Inflammatory macrophage (primary cell): ENCODE measurements around the gene SST.
"Not testable (repeated sequence)": the region's sequence is repeated elsewhere in the genome, so short reads cannot be mapped to it uniquely, and the experiment has no call there.

Experiments used
- DNase-seq, 2 donors: peaks; one replicate each; pipeline ENCODE4 v3.0.0-alpha.2; 2020 to 2022

The SST gene

GRCh38 chr3:187681756-187682155 is 11.6 kb upstream of the SST start:
- DNase-seq: not testable (repeated sequence)

- peak; percentile 69 to 73 for DNase-seq
Measured at GRCh38 chr3:187679638-187680396, 9.6 kb upstream of the SST start.

GRCh38 chr3:187678726-187679268 is 8.6 kb upstream of the SST start:
- DNase-seq: peak; percentile 51 to 65

- DNase-seq: no peak
Measured at GRCh38 chr3:187677604-187678003, 7.4 kb upstream of the SST start.

DNA sequence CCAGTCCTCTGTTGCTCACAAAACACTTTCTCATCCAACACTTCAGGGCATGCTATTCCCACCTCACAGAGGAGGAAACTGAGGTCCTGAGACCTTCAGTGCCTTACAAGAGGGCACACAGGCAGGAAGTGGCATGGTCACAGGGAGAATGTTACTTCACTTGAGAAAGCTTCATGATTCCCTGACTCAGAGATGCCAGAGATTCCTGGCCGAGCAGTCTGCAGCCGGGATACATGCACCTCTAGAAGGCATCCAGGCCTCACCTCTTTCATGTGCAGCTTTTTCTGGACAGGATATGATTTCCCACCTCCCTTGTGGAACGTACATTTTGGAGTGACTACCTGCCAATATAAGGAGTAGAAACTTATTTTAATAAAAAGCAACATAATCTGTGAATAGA is 2.8 kb upstream of the SST start:
- DNase-seq: no peak

- DNase-seq: no peak
Measured at GRCh38 chr3:187667526-187667925, 2.7 kb downstream of the SST start.

DNA sequence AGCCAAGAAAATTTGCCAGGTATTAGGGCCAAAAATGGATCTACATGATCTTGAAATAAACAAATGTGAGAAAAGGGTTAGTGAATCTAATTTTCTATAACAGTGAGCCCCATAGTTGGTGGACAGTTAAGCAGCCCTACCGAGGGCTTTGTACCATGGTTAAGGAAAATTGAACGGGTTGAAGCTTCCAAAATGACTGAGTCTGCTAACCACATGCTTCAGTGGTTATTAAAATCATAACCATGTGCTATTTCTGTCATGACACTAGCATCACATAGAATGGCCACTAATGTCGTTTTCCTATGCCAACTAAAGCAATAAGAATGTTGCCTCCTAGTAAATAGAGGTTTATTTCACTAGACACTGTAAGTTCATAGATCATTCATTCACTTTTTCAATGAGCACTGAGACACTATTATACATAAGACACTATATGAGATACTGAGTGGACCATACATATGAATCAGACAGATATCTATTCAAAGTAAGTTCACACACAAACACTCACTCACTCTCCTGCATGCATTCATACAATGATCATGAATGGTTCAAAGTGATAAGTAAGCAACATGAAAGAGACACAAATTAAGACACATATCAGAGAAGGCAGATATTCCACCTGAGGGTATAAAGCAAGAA is 4.3 kb downstream of the SST start:
- no peak for DNase-seq

DNA sequence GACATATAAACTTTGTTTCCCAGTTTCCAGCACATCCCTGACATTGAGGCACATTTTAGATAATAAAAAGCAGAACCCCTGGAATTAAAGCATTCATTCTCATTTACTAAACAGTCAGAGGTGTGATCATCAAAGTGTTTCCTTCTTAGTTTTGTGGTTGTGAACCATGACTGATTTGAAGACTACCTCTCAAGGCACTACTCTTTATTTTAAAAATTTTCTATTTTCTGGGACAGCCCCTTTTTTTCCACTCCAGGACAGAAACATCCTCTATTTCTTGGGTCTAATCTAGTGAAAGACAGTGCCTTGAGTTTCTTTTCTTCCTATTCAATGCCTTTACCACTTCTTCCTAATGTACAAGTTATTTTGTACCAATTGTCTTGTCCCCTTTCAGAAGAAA is 5.2 kb downstream of the SST start:
- no peak for DNase-seq

GRCh38 chr3:187662848-187663409 is 7.3 kb downstream of the SST start:
- DNase-seq: peak in 1 of 2 donors; percentile 29

DNA sequence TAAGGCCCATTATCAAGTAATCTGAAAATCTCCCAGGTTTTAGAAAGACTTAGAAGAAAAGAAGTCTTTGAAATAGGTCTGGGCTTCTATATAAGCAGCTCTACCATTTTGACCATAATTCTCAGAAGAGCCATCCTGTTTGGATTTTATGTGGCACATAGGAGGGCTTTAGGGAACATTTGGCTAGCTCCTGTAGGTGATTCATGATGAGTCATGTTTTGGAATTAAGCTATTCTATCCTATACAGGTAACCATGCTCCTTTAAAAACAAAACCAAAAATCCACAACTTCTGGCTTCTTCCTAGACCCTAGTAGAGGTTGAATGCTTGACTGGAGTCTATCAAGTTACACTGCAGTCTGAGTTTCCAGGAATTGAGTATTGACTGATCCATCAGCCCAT is 8.9 kb downstream of the SST start:
- DNase-seq: no peak

DNA sequence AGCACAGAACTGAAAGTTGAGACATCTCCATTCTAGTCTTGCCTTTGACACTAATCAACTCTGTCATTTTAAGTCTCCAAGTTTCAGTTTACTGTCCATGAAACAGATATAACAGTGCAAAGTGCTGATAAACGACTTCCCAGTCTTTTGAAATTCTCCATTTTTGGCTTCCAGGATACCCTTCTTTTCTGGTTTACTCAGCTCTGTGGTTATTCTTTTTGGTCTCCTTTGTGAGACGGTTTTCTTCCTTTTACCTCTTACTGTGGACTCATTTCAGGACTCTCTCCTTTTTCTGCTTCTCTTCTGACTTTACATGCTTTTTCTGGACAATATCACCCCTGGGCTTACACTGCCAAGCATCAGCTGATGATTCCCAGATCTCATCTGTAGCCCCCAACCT is 18.9 kb downstream of the SST start:
- no peak for DNase-seq

DNA sequence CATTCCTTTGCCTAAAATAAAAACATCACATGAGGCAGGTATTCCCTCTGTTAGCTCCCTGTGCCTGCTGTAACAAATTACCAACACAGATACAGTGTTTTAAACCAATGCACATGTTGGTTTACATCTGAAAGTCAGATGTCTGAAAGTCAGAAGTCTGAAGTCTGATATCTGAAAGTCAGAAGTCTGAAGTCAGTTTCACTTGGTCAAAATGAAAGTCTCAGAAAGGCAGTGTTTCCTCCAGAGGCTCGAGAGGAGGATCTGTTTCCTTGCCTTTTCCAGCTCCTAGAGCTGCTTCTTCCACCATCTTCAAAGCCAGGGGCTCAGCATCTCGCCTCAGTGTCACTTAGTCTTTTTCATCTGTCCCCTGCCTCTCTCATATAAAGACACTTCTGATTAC is 22.0 kb downstream of the SST start:
- DNase-seq: no peak

- no peak for DNase-seq
Measured at GRCh38 chr3:187646906-187647660, 23.1 kb downstream of the SST start.

- not testable (repeated sequence) for DNase-seq
Measured at GRCh38 chr3:187645379-187645778, 24.8 kb downstream of the SST start.

GRCh38 chr3:187642861-187643260 is 27.3 kb downstream of the SST start:
- DNase-seq: no peak

- no peak for DNase-seq
Measured at GRCh38 chr3:187641320-187642016, 28.7 kb downstream of the SST start.

- no peak for DNase-seq
Measured at GRCh38 chr3:187640569-187641059, 29.6 kb downstream of the SST start.

DNA sequence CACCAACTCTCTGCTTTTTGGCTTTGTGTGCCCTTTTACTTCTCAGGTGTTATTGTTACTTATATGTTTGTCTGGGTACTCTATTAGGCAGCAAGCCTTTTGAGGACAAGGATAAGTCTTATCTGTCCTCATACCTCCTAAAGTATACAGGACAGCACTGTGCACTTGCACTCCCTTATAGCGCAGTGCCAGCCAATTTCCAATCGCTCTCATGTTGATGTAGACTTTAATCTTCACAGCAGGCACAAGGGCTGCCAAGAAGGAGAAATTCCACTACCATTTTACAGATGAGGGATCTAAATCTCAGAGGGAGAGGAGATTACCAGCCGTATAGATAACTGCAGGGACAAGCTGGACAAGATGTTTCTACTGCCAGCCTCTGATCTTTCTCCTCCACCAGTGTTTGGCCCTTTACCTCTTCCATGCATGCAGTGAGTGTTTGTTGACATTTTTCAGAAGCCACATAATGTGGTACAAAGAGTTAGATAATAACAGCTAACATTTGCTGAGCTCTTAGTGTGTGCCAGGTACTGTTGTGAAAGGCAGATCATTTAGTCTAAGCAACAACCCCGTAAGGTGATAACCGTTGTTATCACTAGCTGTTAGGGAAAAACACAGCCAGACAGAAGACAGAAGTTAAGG is 30.1 kb downstream of the SST start:
- DNase-seq: no peak

- DNase-seq: no peak
Measured at GRCh38 chr3:187636528-187636927, 33.7 kb downstream of the SST start.

DNA sequence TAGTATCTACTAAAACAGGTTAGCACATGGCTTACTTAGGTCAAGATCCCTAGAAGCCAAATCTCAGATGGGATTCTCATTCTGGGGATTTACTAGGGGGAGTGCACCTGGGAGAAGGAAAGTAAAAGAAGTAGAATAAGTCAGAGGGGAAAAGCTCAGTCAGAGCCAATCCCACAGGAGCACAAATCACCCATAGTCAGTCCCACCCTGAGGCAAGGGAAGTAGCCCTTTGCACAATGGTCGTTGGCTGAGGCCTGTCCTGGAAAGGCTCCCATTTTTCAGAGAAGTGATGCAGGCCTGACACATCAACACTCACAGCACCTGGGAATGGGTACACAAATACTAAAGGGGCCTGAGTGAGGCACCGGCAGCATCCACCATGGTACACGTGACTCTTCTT is 39.8 kb downstream of the SST start:
- no peak for DNase-seq

GRCh38 chr3:187629711-187630110 is 40.5 kb downstream of the SST start:
- DNase-seq: no peak

GRCh38 chr3:187628169-187628568 is 42.0 kb downstream of the SST start:
- DNase-seq: no peak
